HEK293 (cell line): ENCODE results near the gene PIK3R5.

Experiments
- CTCF ChIA-PET: fragments of 350-600 bp; formaldehyde crosslinking; extraction: SDS; loops from one replicate; lab custom pipeline; 2021; ENCODE audit warnings: antibody characterized with exemption; lab: Yijun Ruan, JAX
- POLR2A ChIA-PET: fragments of 300-600 bp; formaldehyde crosslinking; extraction: SDS; loops from one replicate; lab custom pipeline; 2020; ENCODE audit warnings: antibody characterized with exemption, inconsistent platforms; lab: Yijun Ruan, JAX
- H3K27ac ChIP-seq: fragments of 200-500 bp; sonication (Bioruptor generic); 2 replicates; pipeline ENCODE4 v1.5.1; 2014; ENCODE audit warnings: low read depth, low read length, control low read depth, inconsistent platforms; ENCODE audit errors: extremely low read depth
- H3K36me3 ChIP-seq, 2 experiments: fragments of 200-500 bp in 1 of 2; sonication (Bioruptor generic) in 1 of 2; 1 replicate in 1 of 2; 2 replicates in 1 of 2; pipeline ENCODE4 v1.5.1; 2014 to 2017; ENCODE audit warnings: inconsistent platforms in 2 of 2, low read length in 2 of 2; ENCODE audit not compliant: control insufficient read depth in 2 of 2, insufficient read depth in 1 of 2
- H3K4me1 ChIP-seq: fragments of 200-500 bp; sonication (Bioruptor generic); 2 replicates; pipeline ENCODE4 v1.5.1; 2014; ENCODE audit warnings: mild to moderate bottlenecking, low read length, inconsistent platforms; ENCODE audit not compliant: control insufficient read depth, insufficient read depth
- H3K4me3 ChIP-seq: 2 replicates; pipeline ENCODE4 v1.5.1; 2011; ENCODE audit warnings: low read depth, mild to moderate bottlenecking, control low read depth, low read length, moderate library complexity
- H3K9me3 ChIP-seq: fragments of 200-500 bp; sonication (Bioruptor generic); 2 replicates; pipeline ENCODE4 v1.5.1; 2014; ENCODE audit warnings: low read depth, low read length, inconsistent platforms; ENCODE audit not compliant: control insufficient read depth, insufficient read depth
- KLF1 ChIP-seq: fragments of 450-650 bp; formaldehyde crosslinking; IDR thresholded peaks from 2 replicates; pipeline ENCODE4 v1.5.1; 2016; ENCODE audit warnings: missing biosample characterization, missing genetic modification characterization
- MYNN ChIP-seq: fragments of 450-650 bp; formaldehyde crosslinking; IDR thresholded peaks from 2 replicates; pipeline ENCODE4 v1.5.1; 2016; ENCODE audit warnings: missing biosample characterization, missing genetic modification characterization, borderline replicate concordance
- MZF1 ChIP-seq: fragments of 450-650 bp; formaldehyde crosslinking; IDR thresholded peaks from 2 replicates; pipeline ENCODE4 v1.5.1; 2017; ENCODE audit warnings: missing biosample characterization, missing genetic modification characterization, borderline replicate concordance
- REPIN1 ChIP-seq: fragments of 450-650 bp; formaldehyde crosslinking; IDR thresholded peaks from 2 replicates; pipeline ENCODE4 v1.5.1; 2017; ENCODE audit warnings: missing biosample characterization, missing genetic modification characterization, low read depth
- SCRT1 ChIP-seq: fragments of 450-650 bp; formaldehyde crosslinking; IDR thresholded peaks from 2 replicates; pipeline ENCODE4 v1.5.1; 2016; ENCODE audit warnings: missing biosample characterization, missing genetic modification characterization, borderline replicate concordance
- SP2 ChIP-seq: fragments of 450-650 bp; formaldehyde crosslinking; IDR thresholded peaks from 2 replicates; pipeline ENCODE4 v1.5.1; 2016; ENCODE audit warnings: missing biosample characterization, missing genetic modification characterization
- SP7 ChIP-seq: fragments of 450-650 bp; formaldehyde crosslinking; IDR thresholded peaks from 2 replicates; pipeline ENCODE4 v1.5.1; 2016; ENCODE audit warnings: missing biosample characterization, missing genetic modification characterization
- ZBTB1 ChIP-seq: fragments of 450-650 bp; formaldehyde crosslinking; IDR thresholded peaks from 2 replicates; pipeline ENCODE4 v1.5.1; 2016; ENCODE audit warnings: missing biosample characterization, missing genetic modification characterization
- ZEB2 ChIP-seq: fragments of 450-650 bp; formaldehyde crosslinking; IDR thresholded peaks from 2 replicates; pipeline ENCODE4 v1.5.1; 2016; ENCODE audit warnings: missing biosample characterization, missing genetic modification characterization
- ZIC2 ChIP-seq: fragments of 450-650 bp; formaldehyde crosslinking; IDR thresholded peaks from 2 replicates; pipeline ENCODE4 v1.5.1; 2016; ENCODE audit warnings: missing biosample characterization, missing genetic modification characterization
- ZNF140 ChIP-seq: fragments of 450-650 bp; formaldehyde crosslinking; IDR thresholded peaks from 2 replicates; pipeline ENCODE4 v1.5.1; 2016; ENCODE audit warnings: missing biosample characterization, missing genetic modification characterization
- ZNF23 ChIP-seq: fragments of 450-650 bp; formaldehyde crosslinking; IDR thresholded peaks from 2 replicates; pipeline ENCODE4 v1.5.1; 2016; ENCODE audit warnings: missing biosample characterization, missing genetic modification characterization, borderline replicate concordance
- ZNF24 ChIP-seq: fragments of 450-650 bp; formaldehyde crosslinking; IDR thresholded peaks from 2 replicates; pipeline ENCODE4 v1.5.1; 2016; ENCODE audit warnings: missing biosample characterization, missing genetic modification characterization
- ZNF404 ChIP-seq: fragments of 450-650 bp; formaldehyde crosslinking; IDR thresholded peaks from 2 replicates; pipeline ENCODE4 v1.5.1; 2017; ENCODE audit warnings: missing biosample characterization, missing genetic modification characterization
- ZNF416 ChIP-seq: fragments of 450-650 bp; formaldehyde crosslinking; IDR thresholded peaks from 2 replicates; pipeline ENCODE4 v1.5.1; 2016; ENCODE audit warnings: missing biosample characterization, missing genetic modification characterization
- ZNF423 ChIP-seq: fragments of 450-650 bp; formaldehyde crosslinking; IDR thresholded peaks from 2 replicates; pipeline ENCODE4 v1.5.1; 2016; ENCODE audit warnings: missing biosample characterization, missing genetic modification characterization
- ZNF48 ChIP-seq: fragments of 450-650 bp; formaldehyde crosslinking; IDR thresholded peaks from 2 replicates; pipeline ENCODE4 v1.5.1; 2016; ENCODE audit warnings: missing biosample characterization, missing genetic modification characterization
- ZNF530 ChIP-seq: fragments of 450-650 bp; formaldehyde crosslinking; IDR thresholded peaks from 2 replicates; pipeline ENCODE4 v1.5.1; 2016; ENCODE audit warnings: low read depth, missing biosample characterization, missing genetic modification characterization
- ZNF544 ChIP-seq: fragments of 450-650 bp; formaldehyde crosslinking; IDR thresholded peaks from 2 replicates; pipeline ENCODE4 v1.5.0; 2017; ENCODE audit warnings: missing biosample characterization, missing genetic modification characterization
- ZNF549 ChIP-seq: fragments of 450-650 bp; IDR thresholded peaks from 2 replicates; pipeline ENCODE4 v1.5.1; 2018; ENCODE audit warnings: missing biosample characterization, missing genetic modification characterization, mild to moderate bottlenecking, inconsistent platforms, moderate library complexity
- ZNF571 ChIP-seq: fragments of 450-650 bp; formaldehyde crosslinking; IDR thresholded peaks from 2 replicates; pipeline ENCODE4 v1.5.0; 2017; ENCODE audit warnings: missing biosample characterization, missing genetic modification characterization
- ZNF626 ChIP-seq: fragments of 450-650 bp; sonication (Bioruptor Pico); formaldehyde crosslinking; IDR thresholded peaks from 2 replicates; pipeline ENCODE4 v1.5.1; 2018; ENCODE audit warnings: missing biosample characterization, missing genetic modification characterization, inconsistent platforms
- ZNF629 ChIP-seq: fragments of 450-650 bp; formaldehyde crosslinking; IDR thresholded peaks from 2 replicates; pipeline ENCODE4 v1.5.1; 2017; ENCODE audit warnings: missing biosample characterization, missing genetic modification characterization
- ZNF701 ChIP-seq: fragments of 450-650 bp; formaldehyde crosslinking; IDR thresholded peaks from 2 replicates; pipeline ENCODE4 v1.5.1; 2016; ENCODE audit warnings: missing biosample characterization, missing genetic modification characterization
- ZNF792 ChIP-seq: fragments of 450-650 bp; formaldehyde crosslinking; IDR thresholded peaks from 2 replicates; pipeline ENCODE4 v1.5.1; 2016; ENCODE audit warnings: missing biosample characterization, missing genetic modification characterization
- ZSCAN30 ChIP-seq: fragments of 450-650 bp; IDR thresholded peaks from 2 replicates; pipeline ENCODE4 v1.5.1; 2018; ENCODE audit warnings: missing biosample characterization, mild to moderate bottlenecking, missing genetic modification characterization, moderate library complexity
- TF ChIP-seq, protein P1 (sequence below): fragments of 450-650 bp; formaldehyde crosslinking; IDR thresholded peaks from 2 replicates; pipeline ENCODE4 v1.5.1; 2016; ENCODE audit warnings: missing biosample characterization, missing genetic modification characterization
- TF ChIP-seq, protein P2 (sequence below): fragments of 450-650 bp; formaldehyde crosslinking; IDR thresholded peaks from 2 replicates; pipeline ENCODE4 v1.5.1; 2017; ENCODE audit warnings: missing biosample characterization, missing genetic modification characterization

The PIK3R5 gene

DNA sequence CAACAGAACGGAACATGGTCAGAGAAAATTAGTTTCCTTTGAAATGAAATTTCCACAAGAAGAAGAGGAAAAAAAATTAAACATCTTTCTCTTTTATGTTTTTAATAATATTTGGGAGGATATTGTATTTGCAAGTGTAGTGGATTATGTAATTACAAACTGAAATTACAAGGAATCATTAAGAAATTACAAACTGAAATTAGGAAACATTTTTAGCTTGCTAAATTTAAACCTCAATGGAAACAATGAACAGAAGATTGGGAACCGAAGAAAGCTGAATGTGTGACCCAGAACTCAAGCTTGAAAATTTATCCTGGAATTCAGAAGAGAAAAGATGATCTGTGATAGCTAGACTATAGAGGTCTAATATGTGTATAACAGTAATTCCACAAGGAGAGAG, 4.4 kb upstream of the PIK3R5 start (continued):
- TF ChIP-seq, protein P1, sequence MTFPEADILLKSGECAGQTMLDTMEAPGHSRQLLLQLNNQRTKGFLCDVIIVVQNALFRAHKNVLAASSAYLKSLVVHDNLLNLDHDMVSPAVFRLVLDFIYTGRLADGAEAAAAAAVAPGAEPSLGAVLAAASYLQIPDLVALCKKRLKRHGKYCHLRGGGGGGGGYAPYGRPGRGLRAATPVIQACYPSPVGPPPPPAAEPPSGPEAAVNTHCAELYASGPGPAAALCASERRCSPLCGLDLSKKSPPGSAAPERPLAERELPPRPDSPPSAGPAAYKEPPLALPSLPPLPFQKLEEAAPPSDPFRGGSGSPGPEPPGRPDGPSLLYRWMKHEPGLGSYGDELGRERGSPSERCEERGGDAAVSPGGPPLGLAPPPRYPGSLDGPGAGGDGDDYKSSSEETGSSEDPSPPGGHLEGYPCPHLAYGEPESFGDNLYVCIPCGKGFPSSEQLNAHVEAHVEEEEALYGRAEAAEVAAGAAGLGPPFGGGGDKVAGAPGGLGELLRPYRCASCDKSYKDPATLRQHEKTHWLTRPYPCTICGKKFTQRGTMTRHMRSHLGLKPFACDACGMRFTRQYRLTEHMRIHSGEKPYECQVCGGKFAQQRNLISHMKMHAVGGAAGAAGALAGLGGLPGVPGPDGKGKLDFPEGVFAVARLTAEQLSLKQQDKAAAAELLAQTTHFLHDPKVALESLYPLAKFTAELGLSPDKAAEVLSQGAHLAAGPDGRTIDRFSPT, result no peak
- TF ChIP-seq ZBTB1, result no peak
- no peak for TF ChIP-seq ZNF544 (tag by site-specific recombination)
- TF ChIP-seq REPIN1 (tag by site-specific recombination), result no peak
- TF ChIP-seq ZNF140, result no peak
- no peak for TF ChIP-seq ZNF530
- TF ChIP-seq ZNF549 (tag by site-specific recombination), result no peak
- no peak for TF ChIP-seq ZNF626 (tag by site-specific recombination)
- no peak for TF ChIP-seq ZSCAN30 (tag by site-specific recombination)
- no peak for TF ChIP-seq SP7 (tag by site-specific recombination)
- TF ChIP-seq SP2, result no peak

DNA sequence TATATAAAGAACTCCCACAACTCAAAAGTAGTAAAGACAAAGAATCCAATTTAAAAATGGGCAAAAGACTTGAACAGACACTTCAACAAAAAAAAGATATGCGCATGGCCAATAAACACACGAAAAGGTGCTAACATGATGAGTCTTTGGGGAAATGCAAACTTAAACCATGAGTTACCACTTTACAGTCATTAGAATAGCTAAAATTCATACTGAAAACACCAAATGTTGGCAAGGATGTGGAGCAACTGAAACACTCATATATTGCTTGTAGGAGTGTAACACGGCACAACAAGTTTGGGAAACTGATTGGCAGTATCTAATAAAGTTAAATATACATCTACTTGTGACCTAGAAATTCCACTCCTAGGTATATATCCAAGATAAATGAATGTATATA, 3.0 kb upstream of the PIK3R5 start:
- no peak overlapping the region for H3K4me3 ChIP-seq
- no peak overlapping the region for H3K27ac ChIP-seq
- ChIA-PET CTCF (interaction anchor here (0.7 to 0.8 kb wide), 2 partner anchors 178 to 1648 kb away, joined by 3 read pairs; no protein-coding TSS in a partner anchor), POLR2A (no interaction called here)
- TF ChIP-seq ZNF629, result no peak
- no peak for TF ChIP-seq ZNF571 (tag by site-specific recombination)
- TF ChIP-seq MYNN (tag by site-specific recombination), result no peak
- no peak for TF ChIP-seq ZNF24 (tag by site-specific recombination)
- no peak for TF ChIP-seq ZNF48 (tag by site-specific recombination)
- no peaks in the 10 kb centered on the region; the same call in 1 of the 2 replicates for H3K4me1 ChIP-seq
- no peaks in the 10 kb centered on the region for H3K36me3 ChIP-seq
- no peaks in the 10 kb centered on the region for H3K9me3 ChIP-seq

DNA sequence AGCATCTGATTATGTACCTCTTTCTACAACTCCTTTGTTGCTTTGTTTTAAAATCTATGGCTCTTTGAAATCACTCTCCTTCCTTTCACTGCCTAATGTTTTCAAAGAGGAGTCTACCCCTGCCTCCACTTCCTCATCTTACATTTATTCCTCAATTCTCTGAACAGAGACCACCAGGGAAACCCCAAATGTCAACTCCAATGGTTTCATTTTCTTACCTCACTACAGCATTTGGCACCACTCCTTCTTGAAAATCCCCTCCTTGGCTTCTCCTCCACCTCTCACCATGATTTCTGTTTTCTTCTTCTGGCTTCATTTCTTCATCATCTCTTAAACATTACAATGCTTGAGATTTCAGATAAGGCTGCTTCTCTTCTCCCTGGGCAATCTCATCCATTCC, 2.4 kb upstream of the PIK3R5 start:
- Histone ChIP-seq H3K27ac (no peak overlapping the region), H3K4me3 (no peak overlapping the region), H3K4me1 (no peaks in the 10 kb centered on the region; the same call in 1 of the 2 replicates), H3K9me3 (no peaks in the 10 kb centered on the region), H3K36me3 (no peaks in the 10 kb centered on the region)
- ChIA-PET POLR2A (no interaction called here), CTCF (interaction anchor here (0.7 kb wide), 1 partner anchor 1649 kb away, joined by 3 read pairs; no protein-coding TSS in a partner anchor)
- TF ChIP-seq ZNF416 (tag by site-specific recombination) (no peak), KLF1 (tag by site-specific recombination) (no peak), ZEB2 (no peak), MZF1 (tag by site-specific recombination) (no peak), ZNF23 (tag by site-specific recombination) (no peak), ZNF792 (tag by site-specific recombination) (no peak), ZIC2 (tag by site-specific recombination) (no peak), ZNF423 (tag by site-specific recombination) (no peak), ZSCAN30 (tag by site-specific recombination) (no peak), ZNF701 (tag by site-specific recombination) (no peak), SCRT1 (no peak), ZNF404 (no peak)
- TF ChIP-seq, protein P2, sequence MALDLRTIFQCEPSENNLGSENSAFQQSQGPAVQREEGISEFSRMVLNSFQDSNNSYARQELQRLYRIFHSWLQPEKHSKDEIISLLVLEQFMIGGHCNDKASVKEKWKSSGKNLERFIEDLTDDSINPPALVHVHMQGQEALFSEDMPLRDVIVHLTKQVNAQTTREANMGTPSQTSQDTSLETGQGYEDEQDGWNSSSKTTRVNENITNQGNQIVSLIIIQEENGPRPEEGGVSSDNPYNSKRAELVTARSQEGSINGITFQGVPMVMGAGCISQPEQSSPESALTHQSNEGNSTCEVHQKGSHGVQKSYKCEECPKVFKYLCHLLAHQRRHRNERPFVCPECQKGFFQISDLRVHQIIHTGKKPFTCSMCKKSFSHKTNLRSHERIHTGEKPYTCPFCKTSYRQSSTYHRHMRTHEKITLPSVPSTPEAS (tag by site-specific recombination), result no peak
